GM13976 (cell line): ENCODE data around the gene GRIK3.

Experiments used
- DNase-seq: peaks from one replicate; pipeline ENCODE4 v3.0.0; 2012; ENCODE audit warnings: low spot score
- in situ Hi-C: fragments of 300-500 bp; cut with MboI; formaldehyde crosslinking; loops from one replicate; pipeline ENCODE4 v1.12.0; 2022; ENCODE audit warnings: low sequenced_read_pairs, mixed read lengths, inconsistent platforms; ENCODE audit not compliant: unreplicated experiment
- TF ChIP-seq, protein P1 (sequence below): IDR thresholded peaks from 2 replicates; pipeline ENCODE4 v1.5.1; 2012; ENCODE audit warnings: borderline replicate concordance, mild to moderate bottlenecking; ENCODE audit not compliant: insufficient read depth; ENCODE audit errors: extremely low read depth, missing control alignments, control extremely low read depth

Gene GRIK3

DNA sequence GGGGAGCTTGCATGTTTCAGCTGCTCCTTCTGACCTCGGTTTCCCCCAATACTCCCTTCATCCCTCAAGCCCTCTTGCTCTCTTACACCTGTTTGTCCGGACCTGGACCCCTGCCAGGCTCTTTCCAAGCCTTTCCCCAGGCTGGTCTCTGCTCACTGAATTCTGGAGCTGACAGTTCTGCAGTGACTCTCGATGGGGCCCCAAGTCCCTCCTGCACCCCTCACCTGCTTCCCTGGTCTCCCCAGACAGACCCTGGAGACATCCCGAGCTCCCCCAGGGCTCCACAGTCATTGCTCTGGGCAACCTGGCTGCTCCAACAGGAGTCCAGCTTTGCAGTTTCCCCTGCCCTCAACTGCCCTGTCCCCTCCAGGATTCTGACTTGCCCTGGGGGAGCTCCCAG lies 198.6 kb downstream of the GRIK3 start:
- TF ChIP-seq, protein P1, sequence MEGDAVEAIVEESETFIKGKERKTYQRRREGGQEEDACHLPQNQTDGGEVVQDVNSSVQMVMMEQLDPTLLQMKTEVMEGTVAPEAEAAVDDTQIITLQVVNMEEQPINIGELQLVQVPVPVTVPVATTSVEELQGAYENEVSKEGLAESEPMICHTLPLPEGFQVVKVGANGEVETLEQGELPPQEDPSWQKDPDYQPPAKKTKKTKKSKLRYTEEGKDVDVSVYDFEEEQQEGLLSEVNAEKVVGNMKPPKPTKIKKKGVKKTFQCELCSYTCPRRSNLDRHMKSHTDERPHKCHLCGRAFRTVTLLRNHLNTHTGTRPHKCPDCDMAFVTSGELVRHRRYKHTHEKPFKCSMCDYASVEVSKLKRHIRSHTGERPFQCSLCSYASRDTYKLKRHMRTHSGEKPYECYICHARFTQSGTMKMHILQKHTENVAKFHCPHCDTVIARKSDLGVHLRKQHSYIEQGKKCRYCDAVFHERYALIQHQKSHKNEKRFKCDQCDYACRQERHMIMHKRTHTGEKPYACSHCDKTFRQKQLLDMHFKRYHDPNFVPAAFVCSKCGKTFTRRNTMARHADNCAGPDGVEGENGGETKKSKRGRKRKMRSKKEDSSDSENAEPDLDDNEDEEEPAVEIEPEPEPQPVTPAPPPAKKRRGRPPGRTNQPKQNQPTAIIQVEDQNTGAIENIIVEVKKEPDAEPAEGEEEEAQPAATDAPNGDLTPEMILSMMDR = no peak
- no peak for DNase-seq
- in situ Hi-C loops = no loop called here

DNA sequence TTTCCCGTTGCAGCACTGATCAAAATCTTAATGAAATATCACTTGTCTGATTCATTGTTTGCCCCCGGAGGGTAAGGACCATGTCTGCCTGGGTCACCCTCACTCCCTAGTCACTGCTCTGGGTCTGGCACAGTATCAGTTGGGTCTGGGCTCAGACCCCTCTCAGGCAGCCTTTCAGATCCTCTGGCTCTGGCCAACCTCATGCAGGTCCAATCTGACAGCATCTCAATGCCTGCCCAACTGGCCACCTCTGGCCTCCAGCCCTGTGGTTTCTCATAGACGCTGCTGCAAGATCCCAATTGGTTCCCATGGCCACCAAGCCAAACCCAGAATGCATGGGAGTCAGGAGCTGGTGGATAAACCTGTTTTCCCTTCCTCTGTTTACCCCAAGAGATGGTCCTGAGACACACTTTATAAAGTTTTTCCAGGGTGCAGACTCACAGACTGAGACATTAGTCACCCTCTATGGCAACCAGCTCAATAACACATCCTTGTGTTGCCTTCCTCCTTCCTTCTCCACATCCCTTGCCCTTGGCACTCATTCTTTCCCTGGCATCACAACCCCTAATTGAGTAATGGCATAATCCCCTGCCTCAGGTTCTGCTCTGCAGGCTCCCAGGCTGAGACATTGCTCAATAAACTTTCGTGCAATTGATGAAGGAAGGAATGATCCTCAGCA lies 199.2 kb downstream of the GRIK3 start:
- in situ Hi-C loops = no loop called here
- TF ChIP-seq, protein P1 = no peak
- DNase-seq = no peak

DNA sequence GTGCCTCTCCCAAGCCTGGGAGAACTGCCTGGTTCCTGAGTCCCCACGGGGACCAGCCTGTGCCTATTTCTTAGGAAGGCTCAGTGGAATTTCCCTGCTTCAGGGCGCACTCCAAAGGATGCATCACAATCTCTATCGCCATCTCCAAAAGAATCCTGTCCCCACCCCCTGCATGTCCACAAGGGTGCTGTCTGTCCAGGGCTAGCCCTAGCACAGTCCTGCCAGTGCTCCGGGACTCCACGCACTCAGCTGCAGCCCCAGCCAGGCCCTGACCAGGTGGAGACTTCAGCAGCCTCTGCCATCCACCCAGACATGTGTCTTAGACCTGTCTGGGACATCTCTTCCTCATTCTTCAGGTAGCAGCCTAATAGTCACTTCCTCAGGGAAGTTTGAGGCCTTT lies 199.7 kb downstream of the GRIK3 start:
- in situ Hi-C loops = no loop called here
- DNase-seq = no peak
- TF ChIP-seq, protein P1 = no peak

DNA sequence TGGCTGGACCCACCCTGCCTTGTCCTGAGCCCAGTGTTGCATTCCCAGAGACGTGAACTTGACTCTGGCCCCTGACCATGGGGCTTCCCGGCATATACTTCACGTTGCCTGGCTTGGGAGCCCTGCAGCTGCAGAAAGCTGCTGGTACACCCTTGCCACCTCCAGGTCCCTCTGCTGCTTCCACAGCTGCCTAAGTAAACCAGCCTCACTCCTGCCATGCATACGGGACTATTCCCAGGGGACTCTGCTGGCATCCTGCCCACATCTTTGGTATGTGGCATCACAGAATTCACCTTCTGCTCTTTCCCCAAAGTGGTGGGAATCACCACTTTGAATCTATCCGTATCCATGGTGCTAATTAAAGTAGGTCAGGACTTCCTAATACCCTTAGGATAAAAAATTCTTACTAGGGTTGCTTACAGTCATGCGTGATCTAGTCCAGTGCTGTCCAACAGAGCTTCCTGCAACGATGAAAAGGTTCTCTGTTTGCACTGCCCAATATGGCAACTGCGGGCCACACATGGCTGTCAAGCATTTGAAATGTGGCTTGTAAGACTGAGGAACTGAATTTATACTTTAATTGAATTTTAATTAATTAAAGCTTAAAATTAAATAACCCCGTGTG lies 203.0 kb downstream of the GRIK3 start:
- TF ChIP-seq, protein P1 = no peak
- DNase-seq = no peak
- in situ Hi-C loops = no loop called here

DNA sequence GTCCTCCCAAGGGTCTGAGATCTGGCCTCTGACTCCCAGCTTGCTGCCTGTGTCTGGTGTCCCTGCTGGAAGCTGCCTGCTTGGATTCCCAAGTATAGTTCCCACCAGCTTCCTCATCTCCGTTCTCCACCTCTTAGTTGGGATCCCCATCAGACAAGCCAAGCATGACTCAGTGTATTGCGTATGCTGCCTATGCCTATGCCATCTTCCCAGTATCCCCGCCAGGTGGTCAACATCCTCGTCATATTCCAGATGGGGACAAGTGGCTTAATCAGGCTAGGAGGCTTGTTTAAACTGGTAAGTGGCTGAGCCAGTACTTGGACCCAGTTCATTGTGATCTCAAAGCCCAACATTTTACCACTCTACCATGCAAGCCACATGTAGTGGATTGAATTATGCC lies 204.4 kb downstream of the GRIK3 start:
- TF ChIP-seq, protein P1 = no peak
- DNase-seq = no peak
- in situ Hi-C loops = no loop called here

DNA sequence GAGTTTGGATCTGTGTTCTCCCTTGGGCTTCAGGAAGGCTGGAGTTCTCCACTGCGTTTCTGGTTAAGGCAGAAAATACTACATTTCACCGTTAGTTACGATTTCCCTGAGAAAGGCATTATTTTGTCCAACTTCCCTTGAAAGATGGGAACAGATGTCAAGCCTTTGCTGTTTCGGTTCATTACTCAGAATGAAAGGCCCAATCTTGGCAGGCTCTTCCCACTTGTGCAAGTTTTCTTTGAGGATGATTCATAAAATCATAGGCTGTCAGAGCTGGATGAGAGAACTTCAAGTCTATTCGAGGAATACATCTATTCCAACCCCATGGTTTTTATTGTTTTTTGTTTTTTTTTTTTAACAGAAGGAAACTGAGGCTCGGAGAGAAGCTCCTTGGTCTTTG lies 205.2 kb downstream of the GRIK3 start:
- DNase-seq = no peak
- TF ChIP-seq, protein P1 = no peak
- in situ Hi-C loops = no loop called here
